GM10847 (cell line): ENCODE measurements around the gene CDK5RAP1.

Experiments used
- POLR2A ChIP-seq: IDR thresholded peaks from 2 replicates; pipeline ENCODE4 v1.6.1; 2011; ENCODE audit not compliant: insufficient read length; ENCODE audit errors: extremely low read depth

Gene CDK5RAP1, protein sequence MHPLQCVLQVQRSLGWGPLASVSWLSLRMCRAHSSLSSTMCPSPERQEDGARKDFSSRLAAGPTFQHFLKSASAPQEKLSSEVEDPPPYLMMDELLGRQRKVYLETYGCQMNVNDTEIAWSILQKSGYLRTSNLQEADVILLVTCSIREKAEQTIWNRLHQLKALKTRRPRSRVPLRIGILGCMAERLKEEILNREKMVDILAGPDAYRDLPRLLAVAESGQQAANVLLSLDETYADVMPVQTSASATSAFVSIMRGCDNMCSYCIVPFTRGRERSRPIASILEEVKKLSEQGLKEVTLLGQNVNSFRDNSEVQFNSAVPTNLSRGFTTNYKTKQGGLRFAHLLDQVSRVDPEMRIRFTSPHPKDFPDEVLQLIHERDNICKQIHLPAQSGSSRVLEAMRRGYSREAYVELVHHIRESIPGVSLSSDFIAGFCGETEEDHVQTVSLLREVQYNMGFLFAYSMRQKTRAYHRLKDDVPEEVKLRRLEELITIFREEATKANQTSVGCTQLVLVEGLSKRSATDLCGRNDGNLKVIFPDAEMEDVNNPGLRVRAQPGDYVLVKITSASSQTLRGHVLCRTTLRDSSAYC

DNA sequence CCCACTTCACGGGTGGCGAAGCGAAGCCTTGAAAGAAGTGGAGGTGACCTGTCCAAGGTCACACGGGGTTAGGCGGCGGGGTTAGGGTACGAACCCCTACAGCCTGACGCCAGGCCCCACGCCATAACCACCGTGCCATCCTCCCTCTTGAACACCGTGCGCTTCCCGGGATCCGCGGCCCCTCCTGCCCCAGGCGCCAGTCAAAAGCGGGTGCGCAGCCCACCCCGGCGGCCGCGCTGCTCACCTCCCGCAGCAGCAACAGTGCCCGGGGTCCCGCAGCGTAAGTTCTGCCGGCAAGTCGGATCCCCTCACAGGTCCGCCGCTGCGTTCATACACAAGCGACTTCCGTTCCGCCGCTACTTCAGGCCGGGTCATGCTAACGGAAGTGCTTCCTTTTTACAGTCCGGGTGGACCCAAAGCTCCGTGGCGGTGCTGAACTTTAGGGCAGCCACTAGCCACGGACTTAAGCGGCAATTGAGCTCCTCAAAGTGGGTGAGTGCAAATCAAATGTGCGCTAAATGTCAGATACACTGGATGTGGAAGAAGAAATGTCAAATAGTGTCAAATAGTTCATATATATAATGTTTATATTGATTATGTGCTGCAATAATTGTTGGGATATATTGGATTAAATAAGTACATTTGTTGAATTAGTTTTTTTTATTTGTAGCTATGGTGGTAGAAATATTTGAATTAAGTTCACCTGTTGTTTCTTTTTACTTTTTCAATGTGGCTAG lies at the start of gene CDK5RAP1:
Gene CDK5RAP1 (minus strand): TSS at position 336 of the 737 bp plus-strand sequence. CDS start 4,455 bp downstream, outside the sequence.
- TF ChIP-seq POLR2A = peak; percentile 70

DNA sequence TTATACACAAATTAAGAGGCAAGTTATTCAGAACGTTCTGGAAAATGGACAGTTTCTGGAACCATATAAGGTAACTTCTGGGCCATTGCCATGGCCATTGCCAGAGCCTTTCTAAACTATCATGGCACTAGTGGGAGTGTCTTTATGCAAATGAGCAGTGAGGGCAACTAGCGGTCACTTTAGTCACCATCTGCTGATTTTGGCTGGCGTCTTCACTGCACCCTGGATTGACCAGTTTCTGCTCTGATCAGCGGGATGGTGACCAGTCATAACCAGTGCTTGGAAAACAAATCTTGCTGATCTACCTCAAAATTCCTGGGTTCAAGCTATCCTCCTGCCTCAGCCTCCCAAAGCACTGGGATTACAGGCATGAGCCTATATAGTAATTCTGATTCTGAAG lies 49.5 kb upstream of the CDK5RAP1 start:
- TF ChIP-seq POLR2A = no peak

DNA sequence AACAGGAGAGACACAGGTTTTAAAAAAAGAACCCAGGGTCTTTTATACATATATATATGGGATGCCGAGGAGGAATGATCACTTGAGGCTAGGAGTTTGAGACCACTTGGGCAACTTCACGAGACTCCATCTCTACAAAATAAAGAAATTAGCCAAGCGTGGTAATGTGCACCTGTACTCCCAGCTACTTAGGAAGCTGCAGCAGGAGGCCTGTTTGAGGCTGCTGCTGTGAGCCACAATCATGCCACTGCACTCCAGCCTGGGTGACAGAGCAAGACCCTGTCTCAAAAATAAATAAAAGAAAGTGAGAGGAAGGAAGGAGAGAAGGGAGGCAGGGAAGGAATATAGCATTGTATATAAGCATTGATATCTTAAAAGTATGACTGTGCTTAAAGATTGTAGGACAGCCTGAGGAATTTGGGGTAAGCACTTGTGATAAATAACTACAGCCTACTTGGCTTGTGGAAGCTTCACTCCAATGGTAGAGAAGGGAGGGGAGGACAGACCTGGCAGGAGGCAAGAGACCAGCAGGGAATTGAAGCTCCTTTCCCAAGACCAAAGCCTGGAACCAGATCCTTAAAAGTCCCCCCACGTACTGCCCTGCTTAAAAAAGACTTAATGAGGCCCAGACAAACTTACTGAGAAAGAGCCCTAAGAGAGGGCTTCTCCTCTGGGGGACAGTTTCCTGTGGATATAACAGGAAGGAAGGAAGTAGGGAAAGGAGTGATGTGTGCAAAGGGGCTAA lies 44.7 kb upstream of the CDK5RAP1 start:
- TF ChIP-seq POLR2A = no peak

DNA sequence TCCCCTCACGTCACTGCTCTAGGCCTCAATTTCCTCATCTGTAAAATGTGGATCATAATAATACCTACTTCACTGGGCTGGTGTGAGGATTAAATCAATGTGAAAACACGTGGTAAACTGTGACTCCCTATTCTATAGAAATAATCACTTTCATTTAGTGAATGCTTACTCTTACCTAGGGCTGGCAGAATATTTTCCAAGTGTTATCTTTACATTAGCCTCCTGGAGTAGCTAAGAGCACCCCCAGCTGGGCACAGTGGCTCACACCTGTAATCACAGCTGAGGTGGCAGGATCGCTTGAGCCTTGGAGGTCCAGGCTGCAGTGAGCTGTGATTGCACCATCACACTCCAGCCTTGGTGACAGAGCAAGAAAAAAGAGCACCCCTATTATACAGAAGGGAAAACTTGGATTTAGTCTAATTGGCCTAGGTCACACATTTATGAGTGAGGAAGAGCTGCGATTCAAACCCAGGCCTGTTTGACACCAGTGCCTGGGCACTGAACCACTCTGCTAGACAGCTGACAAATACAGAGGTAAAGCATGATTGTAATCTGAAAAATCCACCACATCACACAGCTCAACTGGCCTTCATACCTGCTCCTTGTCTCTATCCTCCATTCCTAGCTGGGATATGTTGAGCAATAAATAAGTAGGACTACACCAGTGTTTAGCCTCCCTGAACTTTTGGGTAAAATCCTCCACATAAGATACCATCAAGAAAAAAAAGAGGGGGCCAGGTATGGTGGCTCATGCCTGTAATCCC lies 43.7 kb upstream of the CDK5RAP1 start:
- TF ChIP-seq POLR2A = no peak

DNA sequence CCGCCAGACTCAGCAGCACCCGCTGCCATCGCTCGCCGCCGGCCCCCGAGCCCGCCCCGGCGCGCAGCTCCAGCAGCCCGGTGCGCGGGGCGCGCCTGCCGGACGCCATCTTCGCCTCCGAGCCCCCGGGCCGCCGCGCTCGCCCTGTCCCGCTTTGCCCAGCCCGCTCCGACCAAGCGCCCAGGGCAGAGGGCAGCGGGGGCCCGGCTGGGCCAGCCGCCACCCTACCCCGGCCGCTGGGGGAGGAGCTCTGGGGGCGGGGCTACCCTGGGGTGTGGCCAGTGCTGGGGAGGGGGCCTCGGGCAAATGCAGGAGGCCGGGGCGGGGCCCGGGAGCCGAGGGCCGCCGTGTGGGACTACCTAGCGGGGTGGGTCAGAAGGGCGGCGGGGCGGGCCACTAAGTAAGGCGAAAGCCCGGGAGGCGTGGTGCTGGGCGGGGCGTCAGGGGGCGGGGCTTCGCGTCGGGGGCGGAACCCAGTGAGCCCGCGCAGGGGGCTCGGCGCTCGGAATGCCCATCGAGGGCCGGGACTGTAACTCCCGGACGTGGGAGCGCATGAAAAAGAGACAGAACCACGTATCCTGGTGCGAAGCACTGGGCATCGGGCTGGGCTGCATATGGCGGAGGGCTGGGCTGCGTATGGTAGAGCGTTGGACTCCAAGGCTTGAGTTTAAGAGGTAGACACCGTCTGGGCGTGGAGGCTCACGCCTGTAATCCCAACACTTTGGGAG lies 42.4 kb upstream of the CDK5RAP1 start, which contains the start of gene SNTA1:
Gene SNTA1 (minus strand): TSS at position 252 of the 728 bp plus-strand sequence. CDS start 143 bp downstream, at position 109.
- TF ChIP-seq POLR2A = no peak

DNA sequence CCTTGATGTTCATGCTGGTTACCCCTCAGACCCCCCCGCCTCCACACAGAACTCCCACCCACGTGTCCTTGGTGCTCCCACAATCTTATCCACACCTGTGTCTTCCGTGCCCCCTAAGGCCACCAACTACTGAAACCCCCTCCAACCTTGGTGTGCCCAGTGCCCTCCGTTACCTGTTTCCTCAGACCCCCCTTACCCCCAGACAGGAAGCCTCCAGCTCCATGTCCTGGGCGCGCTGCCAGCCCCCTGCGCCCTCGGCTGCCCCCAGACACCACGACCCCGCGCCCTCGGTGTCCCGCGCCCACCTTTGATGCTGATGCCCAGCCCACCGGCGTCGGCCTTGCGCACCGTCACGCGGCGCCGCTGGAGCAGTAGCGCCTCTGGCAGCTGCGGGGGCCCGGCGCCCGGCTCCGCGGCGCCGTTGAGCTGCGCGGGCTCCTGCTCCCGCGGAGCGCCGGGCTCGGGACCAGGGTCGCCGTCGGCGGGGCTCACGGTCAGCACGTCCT lies 41.7 kb upstream of the CDK5RAP1 start:
- no peak for TF ChIP-seq POLR2A

DNA sequence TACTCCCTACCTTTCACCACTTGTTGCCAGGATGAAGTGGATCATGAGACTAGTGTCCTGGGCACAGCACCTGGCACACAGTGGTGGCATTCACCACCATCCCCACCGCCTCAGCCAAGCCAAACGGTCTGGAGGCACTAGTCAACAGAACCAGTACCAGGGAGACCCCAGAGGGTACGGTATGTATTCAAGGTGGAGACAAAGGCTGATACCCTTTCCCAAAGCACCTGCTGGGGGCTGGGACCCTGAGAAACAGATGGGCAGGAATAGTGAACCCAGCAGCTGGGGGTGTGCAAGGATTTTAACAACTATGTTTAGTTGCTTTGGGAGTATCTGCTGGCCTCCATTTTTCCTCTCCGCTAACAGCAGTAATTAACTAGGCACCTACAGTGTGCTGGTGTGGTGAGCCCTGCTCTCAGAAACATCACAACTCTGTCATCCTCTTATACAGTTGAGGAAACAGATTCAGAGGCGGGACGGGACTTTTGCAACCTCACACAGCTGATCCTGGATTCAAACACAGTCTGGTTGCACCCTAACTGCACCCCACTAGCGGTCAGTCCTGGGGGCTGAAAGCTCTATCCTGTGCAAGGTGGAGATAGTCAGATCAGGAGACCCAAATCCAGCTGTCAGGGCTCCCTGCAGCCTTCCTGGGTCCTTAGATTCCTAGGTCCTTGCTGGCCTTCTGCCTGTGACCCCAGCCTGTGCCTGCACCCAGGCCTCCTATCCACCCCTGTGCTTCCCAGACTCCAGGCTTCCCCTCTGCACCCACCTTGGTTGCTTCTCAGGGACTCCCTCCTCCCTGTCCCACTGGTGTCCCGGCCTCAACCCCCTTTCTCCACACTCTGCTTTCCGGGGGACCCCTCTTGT lies 41.1 kb upstream of the CDK5RAP1 start:
- no peak for TF ChIP-seq POLR2A

DNA sequence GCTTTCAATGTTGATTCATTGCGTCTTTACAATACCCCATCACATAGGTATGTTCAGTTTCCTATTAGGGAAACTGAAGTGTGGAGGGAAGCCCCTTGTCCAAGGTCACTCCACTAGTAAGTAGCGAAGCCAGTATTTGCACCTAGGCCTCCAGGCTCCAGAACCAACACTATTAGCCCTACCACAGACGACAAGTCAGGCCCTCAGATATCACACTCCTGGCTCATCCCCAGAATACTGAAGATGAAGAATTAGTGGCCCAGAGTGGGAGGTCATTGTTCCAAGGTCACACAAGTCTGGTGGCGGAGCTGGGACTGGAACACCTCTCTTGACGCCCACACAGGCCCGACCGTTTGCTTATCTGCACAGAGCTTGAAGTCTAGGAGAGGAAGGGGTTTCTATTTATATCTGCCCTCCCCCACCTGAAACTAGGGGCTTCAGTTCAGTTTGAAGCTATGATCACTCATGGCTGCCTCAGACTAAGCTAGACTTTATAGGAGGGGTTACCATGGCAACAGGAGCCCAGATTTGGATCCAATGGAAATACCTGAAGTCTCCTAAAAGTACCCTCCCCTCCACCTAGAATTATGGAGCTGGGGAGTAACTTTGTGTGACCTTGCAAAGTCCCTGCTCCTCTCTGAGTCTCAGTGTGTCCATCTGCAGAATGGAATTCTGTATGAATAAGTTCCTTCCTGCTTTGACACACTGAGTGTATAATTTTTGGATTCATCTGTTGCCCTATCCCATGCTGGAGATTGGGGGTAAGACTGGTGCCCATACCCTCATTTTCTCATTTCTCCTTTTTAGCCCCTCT lies 40.0 kb upstream of the CDK5RAP1 start:
- no peak for TF ChIP-seq POLR2A

DNA sequence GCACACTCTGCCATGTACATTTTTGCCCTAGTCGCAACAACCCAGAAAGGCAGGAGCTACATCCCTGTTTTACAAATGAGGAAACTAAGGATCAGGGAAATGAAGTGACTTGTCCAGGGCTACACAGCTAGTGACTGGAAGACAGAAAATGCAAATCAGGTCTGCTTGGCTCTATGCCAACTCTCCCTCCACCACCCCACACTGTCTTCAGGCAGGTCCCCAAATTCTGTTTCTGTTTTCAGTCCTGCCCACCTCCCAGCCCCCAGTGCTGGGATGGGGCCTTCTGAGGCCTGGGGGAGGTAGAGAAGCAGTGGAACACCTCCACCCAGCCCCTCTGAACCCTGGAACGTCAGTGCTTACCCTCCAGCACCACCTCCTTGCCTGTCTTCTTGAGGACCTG lies 37.2 kb upstream of the CDK5RAP1 start:
- no peak for TF ChIP-seq POLR2A

DNA sequence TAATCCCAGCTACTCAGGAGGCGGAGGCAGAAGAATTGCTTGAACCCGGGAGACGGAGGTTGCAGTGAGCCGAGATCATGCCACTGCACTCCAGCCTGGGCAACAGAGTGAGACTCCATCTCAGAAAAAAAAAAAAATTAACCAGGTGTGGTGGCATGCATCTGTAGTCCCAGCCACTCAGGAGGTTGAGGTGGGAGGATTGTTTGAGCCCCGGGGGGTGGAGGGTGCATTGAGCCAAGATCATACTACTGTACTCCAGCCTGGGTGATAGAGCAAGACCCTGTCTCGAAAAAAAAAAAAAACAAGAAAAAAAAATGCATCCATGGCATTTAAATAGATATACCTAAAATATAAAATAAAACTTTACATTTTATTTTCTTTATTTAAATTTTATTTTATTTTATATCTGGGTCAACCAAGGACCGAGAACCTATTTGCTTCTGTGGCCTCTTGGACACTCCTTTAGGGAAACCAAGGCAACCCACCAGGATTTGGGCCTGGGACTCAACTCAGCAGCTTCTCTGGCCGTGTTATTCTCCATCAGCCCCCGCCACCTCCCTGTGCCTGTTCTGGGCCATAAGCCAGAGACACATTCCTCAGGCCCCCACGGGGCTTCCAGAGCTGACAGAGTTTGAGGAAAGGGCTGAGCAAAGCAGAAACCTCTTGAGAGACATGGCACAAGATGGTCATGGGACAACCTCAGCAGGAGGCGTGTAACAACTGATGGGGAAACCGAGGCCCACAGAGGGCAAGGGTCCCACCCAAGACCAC lies 36.0 kb upstream of the CDK5RAP1 start:
- no peak for TF ChIP-seq POLR2A

DNA sequence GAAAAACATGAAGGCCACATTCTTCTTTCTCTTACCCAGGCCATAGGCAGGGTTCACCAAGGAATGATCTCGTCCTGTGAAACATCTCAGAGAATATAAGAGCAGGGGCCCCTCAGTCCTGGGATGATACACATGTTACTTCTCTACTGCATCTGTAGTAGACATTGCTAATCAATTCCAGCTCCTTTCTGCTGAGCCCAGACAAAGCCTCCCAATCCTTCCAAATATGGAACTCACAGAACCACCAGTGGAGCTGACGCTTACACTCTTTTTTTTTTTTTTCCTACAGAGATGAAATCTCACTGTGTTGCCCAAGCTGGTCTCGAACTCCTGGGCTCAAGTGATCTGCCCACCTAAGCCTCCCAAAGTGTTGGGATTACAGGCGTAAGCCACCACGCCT lies 33.1 kb upstream of the CDK5RAP1 start:
- no peak for TF ChIP-seq POLR2A
